ENCODE results near the gene PLOD3.
"Not testable (repeated sequence)": the region's sequence is repeated elsewhere in the genome, so short reads cannot be mapped to it uniquely, and the experiment has no call there.

The PLOD3 gene

DNA sequence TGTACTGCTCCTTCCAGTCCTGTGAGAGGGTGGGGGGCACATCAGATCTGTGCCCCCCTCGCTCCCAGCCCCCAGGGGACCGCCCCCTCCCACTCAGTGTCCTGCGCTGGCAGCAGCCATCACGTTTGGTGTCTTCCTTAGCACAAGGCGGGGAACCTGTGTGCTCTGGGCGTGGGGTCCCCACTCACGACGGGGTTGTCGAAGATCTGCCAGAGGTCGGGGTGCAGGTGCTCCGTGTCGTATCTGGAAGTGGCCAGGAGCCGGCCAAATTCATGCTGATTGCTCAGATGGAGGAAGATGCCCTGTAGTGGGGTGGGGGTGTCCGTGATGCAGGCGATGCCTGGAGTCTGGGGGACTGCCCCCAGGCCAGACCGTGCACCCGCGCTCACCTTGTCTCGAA, 7.2 kb downstream of the PLOD3 start:
- no peak for DNase-seq

DNA sequence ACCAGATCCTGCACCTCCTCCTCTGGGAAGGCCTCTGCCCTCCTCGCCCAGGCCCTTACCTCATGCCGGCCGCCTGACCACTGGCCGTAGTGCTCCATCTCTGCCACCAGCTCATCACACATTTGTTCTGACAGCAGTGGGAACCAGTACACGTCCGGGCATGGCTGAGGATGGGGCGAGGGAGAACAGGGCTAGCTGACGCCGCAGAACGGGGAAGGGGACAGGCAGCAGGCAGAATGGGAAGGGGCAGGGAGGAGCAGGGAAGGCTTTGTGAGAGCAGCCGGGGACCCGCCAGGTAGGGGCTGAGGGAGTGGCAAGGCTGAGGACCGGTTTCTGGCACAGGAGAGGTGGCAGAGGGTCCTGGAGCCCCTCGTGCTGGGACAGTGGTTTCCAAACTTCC, 8.6 kb downstream of the PLOD3 start:
- DNase-seq = no peak

DNA sequence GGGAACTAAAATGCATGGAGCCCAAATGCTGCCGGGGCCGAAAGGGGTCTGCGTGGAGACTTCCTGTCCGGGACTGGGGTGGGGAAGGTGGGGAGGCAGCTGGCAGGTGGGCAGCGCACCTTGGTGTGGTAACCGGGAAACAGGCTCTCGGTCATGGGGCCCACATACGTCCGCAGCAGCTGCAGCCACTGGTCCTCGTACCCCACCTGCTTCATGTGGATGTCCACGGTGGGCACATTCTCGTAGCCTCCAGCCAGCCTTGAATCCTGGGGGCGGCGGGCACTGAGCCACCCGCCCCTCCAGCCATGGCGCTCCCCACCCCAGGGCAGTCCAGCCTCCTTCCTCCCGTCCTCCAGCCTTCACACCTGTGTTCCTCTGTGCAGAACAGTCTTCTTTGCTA, 9.9 kb downstream of the PLOD3 start:
- DNase-seq = no peak

DNA sequence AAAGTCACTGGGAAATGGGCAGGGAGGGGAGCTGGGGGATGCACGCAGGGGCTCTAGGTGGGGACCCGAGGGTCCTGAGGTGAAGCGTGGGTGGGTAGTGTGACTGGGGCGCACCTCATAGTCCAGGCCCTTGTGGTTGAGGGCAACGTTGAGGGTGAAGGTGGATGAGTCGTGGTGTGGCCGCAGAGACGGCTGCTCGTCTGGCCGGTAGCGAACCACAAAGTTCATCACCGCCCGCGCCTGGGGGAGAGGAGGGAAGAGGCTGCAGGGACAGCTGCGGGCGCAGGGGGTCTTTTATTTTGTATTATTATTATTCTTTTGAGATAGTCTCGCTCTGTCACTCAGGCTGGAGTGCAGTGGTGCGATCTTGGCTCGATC, 10.7 kb downstream of the PLOD3 start:
- DNase-seq = no peak

DNA sequence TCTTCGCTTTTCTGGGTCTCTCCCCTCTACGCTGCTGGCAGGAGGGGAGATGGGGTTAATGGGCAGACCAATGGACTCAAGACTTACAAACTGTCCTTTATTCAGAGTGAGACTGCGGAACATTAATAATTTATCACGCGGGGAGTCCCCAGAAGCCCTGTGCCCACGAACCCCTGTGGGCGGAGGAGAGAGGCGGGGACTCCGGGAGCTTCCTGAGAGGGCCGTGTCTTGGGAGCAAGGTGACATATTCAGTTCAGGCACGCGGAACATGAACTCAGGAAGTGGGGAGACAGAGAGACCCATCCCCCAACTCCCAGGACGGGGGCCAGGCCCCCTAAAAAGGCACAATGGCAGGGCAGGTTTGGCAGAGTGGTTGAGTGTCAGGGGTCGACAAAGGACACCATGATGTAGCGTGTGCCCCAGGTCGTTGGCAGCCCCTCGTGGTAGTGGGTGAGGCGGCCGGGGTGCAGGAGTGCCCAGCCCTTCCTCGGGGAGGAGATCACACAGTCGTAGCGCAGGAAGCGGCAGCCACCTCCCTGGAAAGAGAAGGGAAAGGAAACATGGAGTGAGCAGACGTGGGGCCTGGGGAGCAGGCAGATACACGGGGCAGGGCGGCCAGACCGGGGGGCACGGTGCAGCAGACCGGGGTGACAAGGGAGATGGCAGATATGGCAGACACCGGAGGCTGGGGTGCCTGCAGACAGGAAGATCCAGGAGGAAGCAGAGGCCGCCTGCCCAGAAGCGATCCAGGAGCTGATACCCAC, 11.3 kb downstream of the PLOD3 start:
- no peak for DNase-seq

DNA sequence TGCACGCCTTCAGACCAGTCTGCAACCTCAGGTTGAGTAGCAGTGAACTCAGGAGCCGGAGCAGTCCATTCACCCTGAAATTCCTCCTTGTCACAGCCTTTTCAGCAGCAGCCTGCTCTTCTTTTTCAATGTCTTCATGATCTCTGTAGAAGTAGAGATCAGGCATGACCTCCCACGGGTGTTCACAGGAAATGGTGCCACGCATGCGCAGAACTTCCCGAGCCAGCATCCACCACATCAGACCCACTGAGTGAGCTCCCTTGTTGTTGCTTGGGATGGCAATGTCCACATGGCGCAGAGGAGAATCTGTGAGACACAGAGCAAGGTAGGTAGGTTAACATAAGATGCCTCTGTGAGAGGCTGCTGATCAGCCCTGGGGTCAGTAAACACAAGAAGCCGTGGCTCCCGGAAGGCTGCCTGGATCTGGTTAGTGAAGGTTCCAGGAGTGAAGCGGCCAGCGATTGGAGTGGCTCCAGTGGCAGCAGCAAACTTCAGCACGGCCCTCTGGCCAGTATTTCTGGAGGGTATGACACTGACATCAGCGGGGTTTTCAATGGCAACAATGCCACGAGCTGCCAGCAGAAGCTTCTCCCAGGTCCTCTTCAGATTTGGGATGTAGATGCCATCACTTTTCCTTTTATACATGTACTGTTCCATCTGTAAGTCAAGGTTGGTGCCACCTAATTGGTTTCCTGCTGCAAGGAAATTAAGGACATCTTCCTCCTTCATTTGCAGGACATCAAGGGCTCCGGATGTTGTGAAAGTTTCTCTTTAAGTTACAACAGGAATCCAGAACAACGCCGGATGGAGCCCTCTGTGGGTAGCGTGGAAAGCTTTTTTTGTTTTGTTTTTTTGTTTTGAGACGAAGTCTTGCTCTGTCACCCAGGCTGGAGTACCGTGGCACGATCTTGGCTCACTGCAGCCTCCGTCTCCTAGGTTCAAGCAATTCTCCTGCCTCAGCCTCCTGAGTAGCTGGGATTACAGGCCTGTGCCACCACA, 13.3 kb downstream of the PLOD3 start:
- DNase-seq = peak in 1 of 2 donors; percentile 28

DNA sequence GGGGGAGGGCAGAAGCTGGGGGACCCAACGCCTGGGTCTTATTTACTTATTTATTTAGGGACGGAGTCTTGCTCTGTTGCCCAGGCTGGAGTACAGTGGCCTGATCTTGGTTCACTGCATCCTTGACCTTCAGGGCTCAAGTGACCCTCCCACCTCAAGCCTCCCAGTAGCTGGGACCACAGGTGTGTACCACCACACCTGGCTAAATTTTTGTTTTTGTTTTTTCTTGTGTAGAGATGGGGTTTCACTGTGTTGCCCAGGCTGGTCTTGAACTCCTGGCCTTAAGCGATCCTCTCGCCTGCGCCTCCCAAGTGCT, 14.8 kb downstream of the PLOD3 start:
- DNase-seq = no peak

DNA sequence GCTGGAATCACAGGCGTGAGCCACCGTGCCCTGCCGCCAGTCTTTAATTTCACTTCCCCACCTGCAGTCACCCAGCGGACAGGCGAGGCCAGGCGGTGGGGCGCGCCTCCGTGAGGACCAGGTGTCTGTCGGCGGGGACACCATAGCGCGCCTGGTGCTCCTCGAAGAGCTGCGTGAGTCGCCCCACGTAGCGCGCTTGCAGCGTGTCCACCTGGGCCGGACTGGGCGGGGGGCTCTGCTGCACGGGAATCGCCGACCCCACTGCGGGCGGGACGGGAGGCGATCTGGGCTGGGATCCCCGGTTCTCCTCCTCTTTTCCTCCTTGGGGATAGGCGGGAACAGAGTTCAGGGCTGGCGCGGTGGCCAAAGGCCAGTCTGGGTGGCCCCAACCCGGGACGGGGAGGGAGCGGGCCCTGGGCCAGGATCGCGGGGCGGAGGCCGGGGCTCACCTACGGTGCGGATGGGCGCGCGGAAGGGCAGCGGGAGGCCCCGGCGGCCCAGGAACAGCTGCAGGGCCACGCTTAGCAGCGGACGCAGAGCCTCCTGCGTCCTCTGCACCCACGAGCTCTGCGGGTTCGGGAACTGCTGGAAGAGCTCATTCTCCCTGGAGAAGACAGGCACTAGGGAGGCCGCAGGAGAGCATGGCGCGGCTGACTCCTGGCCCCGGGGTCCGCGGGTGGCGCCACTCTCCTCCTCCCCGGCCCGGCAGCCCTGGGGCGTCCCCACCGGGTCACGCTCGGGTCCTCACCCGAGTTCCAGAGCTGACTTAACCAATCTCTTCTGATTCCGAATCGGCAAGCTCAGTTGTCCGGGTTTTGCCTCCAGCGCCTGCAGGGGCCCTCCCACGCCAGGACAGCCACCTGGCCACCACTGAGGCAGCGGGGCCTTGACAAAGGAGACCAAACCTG, 15.4 kb downstream of the PLOD3 start:
- no peak for DNase-seq

DNA sequence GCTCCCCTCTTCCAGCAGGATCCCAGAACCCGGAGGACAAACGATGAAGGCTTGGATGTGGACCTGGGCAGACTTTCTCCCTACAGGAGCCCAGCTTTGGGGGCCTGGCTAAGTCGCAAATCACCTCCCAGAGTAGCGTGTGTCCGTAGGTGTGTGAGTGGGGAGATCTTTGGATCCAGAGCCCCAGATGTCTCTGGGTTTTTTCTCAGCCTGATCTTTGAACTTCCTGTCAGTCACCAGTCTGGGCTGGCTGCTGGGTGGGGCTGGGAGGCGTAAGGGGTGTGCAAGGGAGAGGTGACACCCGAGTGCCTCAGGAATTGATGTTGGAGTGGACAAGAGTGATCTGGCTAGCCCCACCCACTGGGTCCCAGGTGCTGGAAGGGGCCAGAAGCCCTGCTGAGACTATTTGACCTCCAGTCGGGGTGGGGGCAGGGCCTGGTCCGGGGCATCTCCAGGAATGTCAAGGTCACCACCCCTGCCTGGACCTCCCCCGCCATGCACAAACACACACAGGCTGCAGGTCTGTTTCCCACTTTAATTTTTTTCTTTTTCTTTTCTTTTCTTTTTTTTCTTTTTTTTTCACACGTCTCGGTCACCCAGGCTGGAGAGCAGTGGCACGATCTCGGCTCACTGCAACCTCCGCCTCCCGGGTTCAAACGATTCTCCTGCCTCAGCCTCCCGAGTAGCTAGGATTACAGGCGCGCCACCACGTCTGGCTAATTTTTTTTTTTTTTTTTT, 16.4 kb downstream of the PLOD3 start, which contains the start of gene MOGAT3:
MOGAT3 (minus strand) TSS at position 175 of the 738 bp plus-strand sequence. CDS start 182 bp downstream, outside the sequence.
- DNase-seq = no peak

DNA sequence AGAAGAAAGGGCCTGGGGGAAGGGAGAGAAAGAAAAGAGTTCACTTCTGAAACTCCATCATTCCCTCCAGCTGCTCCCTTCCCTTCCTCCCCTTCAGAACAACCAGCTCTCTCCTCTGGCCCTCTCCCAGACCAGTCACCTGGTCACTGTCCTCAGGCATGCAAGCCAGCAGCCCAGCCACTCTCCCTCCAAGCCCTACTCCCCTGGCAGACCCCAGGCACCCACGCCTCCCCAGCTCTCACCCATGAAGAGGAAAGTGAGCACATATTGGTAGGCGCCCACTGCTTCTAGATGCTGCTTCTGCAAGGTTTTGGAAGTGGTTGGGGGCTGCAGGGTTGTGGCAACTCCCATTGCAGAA, 16.9 kb downstream of the PLOD3 start:
- no peak for DNase-seq

DNA sequence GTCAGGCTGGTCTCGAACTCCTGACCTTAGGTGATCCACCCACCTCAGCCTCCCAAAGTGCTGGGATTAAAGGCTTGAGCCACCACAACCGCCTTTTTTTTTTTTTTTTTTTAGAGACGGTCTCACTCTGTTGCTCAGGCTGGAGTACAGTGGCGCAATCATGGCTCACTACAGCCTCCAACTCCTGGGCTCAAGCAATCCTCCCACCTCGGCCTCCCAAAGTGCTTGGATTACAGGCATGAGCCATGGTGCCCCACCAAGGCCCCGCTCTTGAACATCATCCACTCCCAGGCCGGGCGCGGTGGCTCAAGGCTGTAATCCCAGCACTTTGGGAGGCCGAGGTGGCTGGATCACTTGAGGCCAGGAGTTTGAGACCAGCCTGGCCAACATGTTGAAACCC, 17.9 kb downstream of the PLOD3 start:
- DNase-seq = not testable (repeated sequence)

DNA sequence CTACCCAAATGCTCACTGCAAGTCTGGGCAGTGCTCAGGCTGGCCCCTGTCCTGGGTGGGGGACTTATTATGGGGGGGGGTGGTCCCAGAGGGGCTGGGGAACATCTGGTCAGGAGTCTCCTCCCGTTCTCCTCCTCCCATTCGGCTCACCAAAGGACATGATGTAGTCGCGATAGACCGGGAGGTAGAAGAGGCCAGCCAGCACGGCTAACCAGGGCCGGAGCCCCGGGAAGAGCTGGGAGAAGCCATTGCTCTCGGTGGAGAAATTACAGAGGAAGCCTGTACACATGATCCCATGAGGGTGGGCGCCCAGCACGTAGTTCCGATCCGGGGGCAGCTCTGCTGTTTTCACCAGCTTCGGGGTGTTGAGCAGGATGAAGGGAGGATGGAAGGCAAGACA, 18.9 kb downstream of the PLOD3 start:
- DNase-seq = no peak

DNA sequence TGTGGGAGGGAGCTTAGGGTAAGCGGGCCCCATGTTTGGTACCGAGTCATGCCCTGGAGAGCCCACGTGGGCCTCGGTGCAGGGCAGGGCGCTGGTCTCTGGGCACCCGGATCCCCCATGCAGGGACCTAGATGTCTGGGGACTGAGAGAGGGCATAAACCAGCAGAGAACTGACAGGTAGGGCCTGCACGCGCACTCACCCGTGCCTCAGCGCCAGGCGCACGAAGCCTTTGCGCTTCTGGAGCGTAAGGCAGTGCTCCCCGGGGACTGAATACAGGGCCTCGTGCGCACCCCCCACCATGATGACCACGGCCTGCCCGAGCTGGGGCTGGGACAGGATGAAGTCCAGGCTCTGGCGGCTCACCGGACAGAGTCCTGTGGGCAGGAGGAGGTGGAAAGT, 19.4 kb downstream of the PLOD3 start:
- no peak for DNase-seq

DNA sequence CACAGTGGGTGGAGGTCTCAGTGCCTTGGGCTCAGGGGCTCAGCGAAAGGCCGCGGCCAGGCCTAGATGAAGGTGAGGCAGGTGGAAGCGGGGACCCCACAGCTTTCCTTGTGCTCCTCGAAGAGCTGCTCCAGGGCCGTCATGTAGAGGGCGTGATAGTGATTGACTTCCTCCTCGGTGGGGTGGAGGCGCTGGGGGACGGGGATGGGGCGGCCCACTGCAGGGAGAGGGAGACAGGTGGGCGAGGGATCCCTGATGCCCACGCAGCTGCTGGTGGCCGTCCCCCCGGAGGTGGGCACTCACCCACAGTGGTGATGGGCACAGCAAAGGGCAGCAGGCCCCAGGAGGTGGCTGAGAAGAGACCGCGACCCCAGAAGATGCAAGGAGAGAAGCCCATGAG, 21.5 kb downstream of the PLOD3 start:
- DNase-seq = no peak

DNA sequence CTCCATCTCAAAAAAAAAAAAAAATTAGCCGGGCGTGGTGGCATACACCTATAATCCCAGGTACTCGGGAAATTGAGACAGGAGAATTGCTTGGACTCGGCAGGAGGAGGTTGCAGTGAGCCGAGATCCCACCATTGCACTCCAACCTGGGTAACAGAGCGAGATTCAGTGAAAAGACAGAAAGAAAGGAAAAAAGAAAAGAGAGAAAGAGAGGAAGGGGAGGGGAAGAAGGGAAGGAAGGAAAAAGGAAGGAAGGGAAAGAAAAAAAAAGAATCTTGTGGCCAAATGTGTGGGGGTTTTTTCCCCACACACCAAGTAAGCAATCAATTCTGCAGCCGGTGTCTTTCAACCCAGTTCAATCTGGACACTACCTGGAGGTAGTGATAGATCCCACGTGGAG, 28.3 kb downstream of the PLOD3 start:
- no peak for DNase-seq

DNA sequence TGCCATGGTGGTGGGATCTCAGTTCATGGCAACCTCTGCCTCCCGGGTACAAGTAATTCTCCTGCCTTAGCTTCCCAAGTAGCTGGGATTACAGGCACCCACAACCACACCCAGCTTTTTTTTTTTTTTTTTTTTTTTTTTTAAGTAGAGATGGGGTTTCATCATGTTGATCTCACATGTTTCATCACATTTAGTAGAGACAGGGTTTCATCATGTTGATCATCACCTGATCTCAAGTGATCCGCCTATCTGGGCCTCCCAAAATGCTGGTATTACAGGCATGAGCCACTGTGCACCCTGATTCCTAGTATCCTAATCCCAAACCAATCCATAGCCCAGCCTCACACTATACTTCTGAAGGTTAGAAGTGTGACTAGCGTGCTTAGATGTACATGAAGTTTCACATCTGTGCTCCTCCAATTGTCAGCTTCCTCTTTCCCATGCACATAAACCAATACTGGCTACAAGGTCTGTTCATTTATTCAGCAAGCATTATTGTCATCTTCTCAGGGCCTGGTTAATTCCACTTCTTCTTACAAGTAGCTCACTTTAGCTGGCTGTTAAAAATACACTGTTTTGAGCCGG, 30.4 kb downstream of the PLOD3 start:
- no peak for DNase-seq

DNA sequence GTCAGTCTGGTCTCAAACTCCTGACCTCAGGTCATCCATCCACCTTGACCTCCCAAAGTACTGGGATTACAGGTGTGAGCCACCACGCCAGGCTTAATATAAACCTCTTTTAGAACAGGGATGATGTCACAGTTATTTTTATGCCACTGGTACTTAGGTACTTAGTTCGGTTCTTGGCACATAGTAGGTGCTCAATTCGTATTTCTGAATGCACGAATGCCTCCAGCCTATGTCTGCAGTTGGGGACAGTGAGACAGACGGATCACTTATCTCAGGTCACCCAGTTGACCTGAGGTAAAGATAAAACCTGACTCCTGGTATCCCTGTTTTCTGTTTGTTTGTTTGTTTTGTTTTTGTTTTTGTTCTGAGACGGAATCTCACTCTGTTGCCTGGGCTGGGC, 31.2 kb downstream of the PLOD3 start:
- DNase-seq = no peak

DNA sequence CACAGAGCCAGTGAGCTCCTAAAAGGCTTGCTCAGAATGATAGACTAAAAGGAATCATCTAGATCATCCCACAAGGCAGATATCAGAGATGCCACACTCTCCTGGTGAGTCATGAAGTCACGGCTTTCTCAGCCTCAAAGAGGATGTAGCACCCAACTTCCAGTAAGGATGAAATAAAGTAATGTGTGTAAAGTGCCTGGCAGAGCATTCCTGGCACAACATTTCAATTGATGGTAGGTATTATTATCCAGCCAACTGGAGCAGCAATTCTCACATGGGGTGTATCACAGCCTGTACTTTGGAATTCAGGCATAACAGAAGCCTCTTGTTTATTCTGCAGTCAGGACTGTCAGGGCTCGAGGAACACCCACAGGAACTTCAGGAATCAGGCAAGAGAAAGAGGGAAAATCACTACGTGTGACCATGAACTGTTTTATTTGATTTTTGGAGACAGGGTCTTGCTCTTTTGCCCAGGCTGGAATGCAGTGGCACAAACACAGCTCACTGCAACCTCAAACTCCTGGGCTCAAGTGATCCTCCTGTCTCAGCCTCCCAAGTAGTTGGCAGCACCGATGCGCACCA, 32.0 kb downstream of the PLOD3 start:
- DNase-seq = no peak

DNA sequence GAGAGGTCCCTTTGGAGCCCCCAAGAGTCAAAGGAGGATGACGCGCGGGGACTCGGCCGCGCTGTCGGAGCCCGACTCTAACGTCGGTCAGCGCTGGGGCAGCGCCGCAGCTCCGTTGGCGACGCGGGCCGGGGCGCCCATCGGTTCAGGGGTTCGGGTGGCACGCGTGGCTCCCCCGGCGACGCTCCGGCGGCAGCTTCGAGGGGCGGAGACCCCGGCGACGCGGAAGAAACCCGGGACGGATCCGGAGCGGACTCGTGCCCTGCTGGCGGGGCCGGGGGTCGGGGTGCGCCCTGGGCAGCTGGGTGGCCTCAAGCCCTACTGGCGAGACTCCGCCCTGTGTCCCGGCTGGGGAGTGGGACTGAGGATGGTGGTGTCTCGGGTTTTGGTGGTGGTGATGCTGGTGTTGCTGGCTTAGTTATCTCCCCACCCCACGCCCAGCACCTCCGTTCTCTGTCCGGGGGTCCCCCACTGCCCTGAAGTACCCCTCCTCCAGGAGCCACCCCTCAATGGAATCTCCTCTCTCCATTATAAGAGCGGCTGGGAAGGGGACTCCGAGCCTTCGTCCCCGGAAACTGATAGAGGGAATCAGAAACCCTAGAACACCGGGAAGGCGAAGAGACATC, 37.1 kb downstream of the PLOD3 start, which contains the start of gene NAT16:
NAT16 (minus strand) TSS at position 164 of the 626 bp plus-strand sequence. CDS start 5,486 bp downstream, outside the sequence.
- DNase-seq = no peak

DNA sequence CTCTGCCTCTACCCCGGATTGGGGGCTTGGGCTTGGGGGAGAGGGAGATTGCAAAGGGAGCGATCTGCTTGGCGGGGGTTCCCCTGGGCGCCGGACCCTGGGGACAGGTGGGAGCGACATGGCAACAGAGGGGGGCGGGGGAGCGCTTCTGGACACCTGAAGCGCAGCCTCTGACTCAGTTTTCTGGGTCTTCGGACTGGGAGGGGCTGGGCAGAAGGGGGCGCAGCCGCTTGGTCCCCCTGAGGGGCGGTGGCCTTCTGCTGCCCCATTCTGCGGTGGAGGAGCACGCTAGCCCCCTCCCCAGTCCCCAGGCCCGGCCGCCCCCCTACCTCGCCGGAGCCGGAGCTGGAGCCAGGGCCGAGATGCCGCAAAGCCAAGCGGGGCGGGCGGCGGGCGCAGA, 37.7 kb downstream of the PLOD3 start:
- no peak for DNase-seq

DNA sequence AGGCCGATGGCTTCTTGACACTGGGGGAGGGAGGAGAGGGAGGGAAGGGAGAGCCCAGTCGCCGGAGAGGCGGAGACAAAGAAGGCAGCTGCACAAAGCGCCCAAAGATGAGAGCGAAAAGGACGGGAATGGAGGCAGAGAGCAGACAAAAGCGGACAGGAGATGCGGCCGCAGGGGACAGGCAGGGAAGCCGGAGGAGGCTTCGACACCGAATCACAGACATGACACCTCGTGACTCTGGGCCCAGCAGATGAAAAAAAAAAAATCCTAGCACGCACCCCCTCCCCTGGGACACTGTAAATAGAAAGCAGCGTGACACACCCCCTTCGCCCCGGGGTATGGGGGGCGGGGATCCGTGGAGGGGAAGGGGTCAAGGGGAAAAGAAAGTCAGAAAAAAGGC, 38.3 kb downstream of the PLOD3 start:
- no peak for DNase-seq
